Articular chondrocyte of knee joint (primary cell): ENCODE results near the gene C20orf141. TPM values are rescaled to one million over a fixed set of nuclear protein-coding genes. Genes with fewer than 3 reads are reported as not detected.

ENCODE experiments used
- total RNA-seq: library from RNA; depleted of rRNA; stranded (reverse); fragments of >200 nt; gene quantifications from 2 replicates; pipeline ENCODE4 v1.2.3, GENCODE V29; 2012

The C20orf141 gene, protein sequence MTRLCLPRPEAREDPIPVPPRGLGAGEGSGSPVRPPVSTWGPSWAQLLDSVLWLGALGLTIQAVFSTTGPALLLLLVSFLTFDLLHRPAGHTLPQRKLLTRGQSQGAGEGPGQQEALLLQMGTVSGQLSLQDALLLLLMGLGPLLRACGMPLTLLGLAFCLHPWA
- 0.32 TPM in 1 of 2 replicates, not detected in the other for total RNA-seq

DNA sequence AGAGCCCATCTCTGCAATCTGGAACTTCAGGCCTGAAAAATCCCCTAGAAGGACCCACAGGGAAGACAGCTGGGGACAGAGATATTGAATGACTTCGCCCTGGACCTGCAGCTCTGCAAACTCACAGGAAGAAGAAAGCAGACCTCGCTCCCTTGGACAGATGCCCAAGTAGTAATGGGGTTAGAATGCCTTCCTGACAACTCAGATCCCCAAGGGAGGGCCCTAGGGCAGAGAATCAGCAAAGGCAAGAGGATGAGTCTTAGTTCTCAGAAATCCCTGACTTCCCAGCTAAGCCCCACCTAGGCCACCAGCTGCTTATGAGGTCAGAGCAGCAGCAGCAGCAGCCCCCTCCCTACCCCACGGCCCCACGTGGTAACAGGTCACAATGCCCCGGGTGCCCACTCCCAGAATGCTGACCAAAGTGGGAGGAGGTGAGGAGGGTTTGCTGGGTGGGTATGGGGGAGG is at the start of gene C20orf141:
C20orf141 (plus strand) TSS at position 401 of the 465 bp plus-strand sequence. CDS start 198 bp downstream, outside the sequence.

GRCh38 chr20:2800521-2801285 is 14.1 kb upstream of the C20orf141 start, which contains the start of gene CPXM1:
Gene CPXM1, minus strand, starts transcription at chr20:2800627. Its CDS starts 55 bp downstream, at chr20:2800572.

GRCh38 chr20:2816030-2816582 is 1.3 kb downstream of the C20orf141 start, which contains the start of gene TMEM239:
Gene TMEM239, plus strand, starts transcription at chr20:2816364. Its CDS starts 191 bp downstream, at chr20:2816555.

GRCh38 chr20:2840138-2840966 is 25.6 kb downstream of the C20orf141 start, which contains the start of the genes PCED1A and VPS16:
Gene PCED1A, minus strand, starts transcription at chr20:2840655. Its CDS starts 743 bp downstream, at chr20:2839912.
Gene VPS16, plus strand, starts transcription at chr20:2840745. Its CDS starts 30 bp downstream, at chr20:2840775.

Other genes with a start within 250 kb of the C20orf141 start
- 61.9 and 66.6 TPM in 2 replicates for gene NOP56, start 162.4 kb upstream of the C20orf141 start, total RNA-seq
- 66.7 and 72.4 TPM in 2 replicates for gene IDH3B, start 150.8 kb upstream of the C20orf141 start, total RNA-seq
- 0.76 and 1.3 TPM in 2 replicates for gene EBF4, start 122.2 kb upstream of the C20orf141 start, total RNA-seq
- 0.13 and 0.22 TPM in 2 replicates for gene CPXM1, start 14.4 kb upstream of the C20orf141 start, total RNA-seq
- under 0.01 TPM in 1 of 2 replicates, not detected in the other for gene TMEM239, start 1.4 kb downstream of the C20orf141 start, total RNA-seq
- 15.2 and 19.1 TPM in 2 replicates for gene PCED1A, start 25.7 kb downstream of the C20orf141 start, total RNA-seq
- gene VPS16, start 25.8 kb downstream of the C20orf141 start, total RNA-seq: 24.8 and 29.0 TPM in 2 replicates
- 55.6 and 56.3 TPM in 2 replicates for gene PTPRA, start 58.5 kb downstream of the C20orf141 start, total RNA-seq
- 0.22 TPM in 1 of 2 replicates, not detected in the other for gene GNRH2, start 228.6 kb downstream of the C20orf141 start, total RNA-seq
- 15.8 and 24.3 TPM in 2 replicates for gene MRPS26, start 231.1 kb downstream of the C20orf141 start, total RNA-seq